Measurements from ENCODE around the gene BCAS4. TPM values are rescaled to one million over a fixed set of nuclear protein-coding genes. Genes with fewer than 3 reads are reported as not detected.

Gene BCAS4
- total and polyA plus RNA-seq, 2 donors (not counting 1 experiment from before 2014, with no cell fraction given), result 14.1 to 33.7 TPM

- Histone ChIP-seq H3K4me2 (ENCODE audit: extremely low read depth, insufficient read depth, low read length) (no peak overlapping the region), H3K9ac (ENCODE audit: insufficient read depth, low read length) (no peak overlapping the region), H3K36me3 (ENCODE audit: control insufficient read depth, insufficient read depth, low read length) (no peaks in the 10 kb centered on the region), H3K9me3 (ENCODE audit: control insufficient read depth, insufficient read depth, low read depth, low read length) (no peaks in the 10 kb centered on the region), H2AFZ (ENCODE audit: low read length) (no peak overlapping the region), H3K79me2 (ENCODE audit: control insufficient read depth, insufficient read depth, low read length) (no peaks in the 10 kb centered on the region), H3K27ac (ENCODE audit: insufficient read depth, low read length) (no peak overlapping the region), H3K27me3 (ENCODE audit: control insufficient read depth, insufficient read depth, low read length) (no peaks in the 10 kb centered on the region), H3K4me3 (replicated peaks in 1 of 4; ENCODE audit: control extremely low read depth in 1 of 4, insufficient read depth in 1 of 4, low read depth in 3 of 4, low read length in 4 of 4) (no peak overlapping the region), H4K20me1 (ENCODE audit: control insufficient read depth, extremely low read depth, insufficient read depth, low read length) (no peaks in the 10 kb centered on the region), H3K4me1 (ENCODE audit: control insufficient read depth, extremely low read depth, insufficient read depth, low read length) (no peaks in the 10 kb centered on the region)
- TF ChIP-seq CTCF (conservative IDR thresholded peaks at IDR 0.05 in 1 of 2, IDR thresholded peaks at IDR 0.05 in 1 of 2; ENCODE audit: low read depth in 1 of 2, low read length in 2 of 2) (no peak), EZH2 (IDR thresholded peaks at IDR 0.05; ENCODE audit: low read length, missing control alignments) (no peak)
- no peak for DNase-seq (ENCODE audit: low read depth in 2 of 2)
These were observed 22.3 kb upstream of the BCAS4 start for GRCh38 chr20:50772420-50773185.

- Histone ChIP-seq H3K9me3 (ENCODE audit: control insufficient read depth, insufficient read depth, low read depth, low read length) (no peaks in the 10 kb centered on the region), H2AFZ (ENCODE audit: low read length) (no peak overlapping the region), H3K27me3 (ENCODE audit: control insufficient read depth, insufficient read depth, low read length) (no peaks in the 10 kb centered on the region), H3K4me3 (replicated peaks in 1 of 4; ENCODE audit: control extremely low read depth in 1 of 4, insufficient read depth in 1 of 4, low read depth in 3 of 4, low read length in 4 of 4) (no peak overlapping the region), H3K4me2 (ENCODE audit: extremely low read depth, insufficient read depth, low read length) (no peak overlapping the region), H3K27ac (ENCODE audit: insufficient read depth, low read length) (no peak overlapping the region), H3K4me1 (ENCODE audit: control insufficient read depth, extremely low read depth, insufficient read depth, low read length) (no peaks in the 10 kb centered on the region), H3K9ac (ENCODE audit: insufficient read depth, low read length) (no peak overlapping the region), H3K79me2 (ENCODE audit: control insufficient read depth, insufficient read depth, low read length) (no peaks in the 10 kb centered on the region), H3K36me3 (ENCODE audit: control insufficient read depth, insufficient read depth, low read length) (no peaks in the 10 kb centered on the region), H4K20me1 (ENCODE audit: control insufficient read depth, extremely low read depth, insufficient read depth, low read length) (no peaks in the 10 kb centered on the region)
- TF ChIP-seq EZH2 (IDR thresholded peaks at IDR 0.05; ENCODE audit: low read length, missing control alignments) (no peak), CTCF (conservative IDR thresholded peaks at IDR 0.05 in 1 of 2, IDR thresholded peaks at IDR 0.05 in 1 of 2; ENCODE audit: low read depth in 1 of 2, low read length in 2 of 2) (no peak)
- no peak for DNase-seq (ENCODE audit: low read depth in 2 of 2)
These were observed 20.3 kb upstream of the BCAS4 start for GRCh38 chr20:50774515-50774914.

GRCh38 chr20:50776122-50776817 lies 18.6 kb upstream of the BCAS4 start:
- no peak overlapping the region for H3K9ac ChIP-seq (ENCODE audit: insufficient read depth, low read length)
- no peak overlapping the region for H3K27ac ChIP-seq (ENCODE audit: insufficient read depth, low read length)
- no peaks in the 10 kb centered on the region for H3K27me3 ChIP-seq (ENCODE audit: control insufficient read depth, insufficient read depth, low read length)
- TF ChIP-seq EZH2 (IDR thresholded peaks at IDR 0.05; ENCODE audit: low read length, missing control alignments) (no peak), CTCF (conservative IDR thresholded peaks at IDR 0.05 in 1 of 2, IDR thresholded peaks at IDR 0.05 in 1 of 2; ENCODE audit: low read depth in 1 of 2, low read length in 2 of 2) (no peak)
- no peaks in the 10 kb centered on the region for H3K79me2 ChIP-seq (ENCODE audit: control insufficient read depth, insufficient read depth, low read length)
- no peak overlapping the region for H3K4me2 ChIP-seq (ENCODE audit: extremely low read depth, insufficient read depth, low read length)
- no peaks in the 10 kb centered on the region for H4K20me1 ChIP-seq (ENCODE audit: control insufficient read depth, extremely low read depth, insufficient read depth, low read length)
- H3K9me3 ChIP-seq (ENCODE audit: control insufficient read depth, insufficient read depth, low read depth, low read length), result no peaks in the 10 kb centered on the region
- H2AFZ ChIP-seq (ENCODE audit: low read length), result no peak overlapping the region
- H3K4me1 ChIP-seq (ENCODE audit: control insufficient read depth, extremely low read depth, insufficient read depth, low read length), result no peaks in the 10 kb centered on the region
- H3K4me3 ChIP-seq (replicated peaks in 1 of 4; ENCODE audit: control extremely low read depth in 1 of 4, insufficient read depth in 1 of 4, low read depth in 3 of 4, low read length in 4 of 4), result no peak overlapping the region
- DNase-seq (ENCODE audit: low read depth in 2 of 2), result no peak
- H3K36me3 ChIP-seq (ENCODE audit: control insufficient read depth, insufficient read depth, low read length), result no peaks in the 10 kb centered on the region

Data from fibroblast of lung (primary cell).